ENCODE results near the gene MIEF1.

MIEF1 gene

DNA sequence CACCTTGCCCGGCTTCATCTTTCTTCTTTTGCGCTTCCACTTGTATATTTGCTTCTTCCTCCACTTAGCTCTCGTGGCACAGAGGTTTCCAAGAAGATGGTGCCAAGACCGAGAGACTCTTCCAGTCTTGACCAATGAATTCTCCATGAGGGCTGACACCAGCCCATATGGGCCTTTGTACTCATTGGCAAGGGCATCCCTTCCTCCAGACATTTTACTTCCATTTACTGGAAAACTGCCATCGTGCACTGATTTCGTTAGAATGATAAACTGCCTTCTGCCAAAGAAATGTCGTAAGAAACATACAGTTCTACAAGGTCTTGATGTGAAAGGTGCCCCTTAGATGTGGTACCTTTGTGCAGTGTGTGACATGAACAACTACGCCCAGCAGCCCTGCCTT lies 4.7 kb upstream of the MIEF1 start:
- no peak for DNase-seq (ENCODE audit: low read depth)
- H3K4me3 ChIP-seq (ENCODE audit: low read length) = no peak overlapping the region
- TF ChIP-seq, protein P1, sequence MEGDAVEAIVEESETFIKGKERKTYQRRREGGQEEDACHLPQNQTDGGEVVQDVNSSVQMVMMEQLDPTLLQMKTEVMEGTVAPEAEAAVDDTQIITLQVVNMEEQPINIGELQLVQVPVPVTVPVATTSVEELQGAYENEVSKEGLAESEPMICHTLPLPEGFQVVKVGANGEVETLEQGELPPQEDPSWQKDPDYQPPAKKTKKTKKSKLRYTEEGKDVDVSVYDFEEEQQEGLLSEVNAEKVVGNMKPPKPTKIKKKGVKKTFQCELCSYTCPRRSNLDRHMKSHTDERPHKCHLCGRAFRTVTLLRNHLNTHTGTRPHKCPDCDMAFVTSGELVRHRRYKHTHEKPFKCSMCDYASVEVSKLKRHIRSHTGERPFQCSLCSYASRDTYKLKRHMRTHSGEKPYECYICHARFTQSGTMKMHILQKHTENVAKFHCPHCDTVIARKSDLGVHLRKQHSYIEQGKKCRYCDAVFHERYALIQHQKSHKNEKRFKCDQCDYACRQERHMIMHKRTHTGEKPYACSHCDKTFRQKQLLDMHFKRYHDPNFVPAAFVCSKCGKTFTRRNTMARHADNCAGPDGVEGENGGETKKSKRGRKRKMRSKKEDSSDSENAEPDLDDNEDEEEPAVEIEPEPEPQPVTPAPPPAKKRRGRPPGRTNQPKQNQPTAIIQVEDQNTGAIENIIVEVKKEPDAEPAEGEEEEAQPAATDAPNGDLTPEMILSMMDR (IDR thresholded peaks at IDR 0.05; ENCODE audit: insufficient read depth, low read depth, low read length, missing control alignments) = no peak

- TF ChIP-seq, protein P1 (IDR thresholded peaks at IDR 0.05; ENCODE audit: insufficient read depth, low read depth, low read length, missing control alignments) = no peak
- H3K4me3 ChIP-seq (ENCODE audit: low read length) = no peak overlapping the region
- no peak for DNase-seq (ENCODE audit: low read depth)
Measured at GRCh38 chr22:39498368-39498767, 3.7 kb upstream of the MIEF1 start.

DNA sequence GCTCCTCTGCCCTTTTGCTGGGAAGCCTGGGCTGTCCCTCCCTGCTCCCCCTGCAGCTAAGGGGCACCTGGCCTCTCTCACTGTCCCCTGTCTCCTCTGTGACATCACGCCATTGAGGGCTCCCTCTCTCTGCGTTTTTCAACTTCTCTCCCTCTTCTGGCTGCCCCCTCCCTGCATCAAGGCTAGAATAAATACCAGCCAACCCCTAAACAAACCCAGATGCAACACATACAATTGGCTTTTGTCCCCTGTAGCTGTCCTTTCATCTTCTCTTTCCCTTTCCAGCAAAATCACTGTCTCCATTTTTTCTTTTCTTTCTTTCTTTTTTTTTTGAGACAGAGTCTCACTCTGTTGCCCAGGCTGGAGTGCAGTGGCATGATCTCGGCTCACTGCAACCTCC lies 3.3 kb upstream of the MIEF1 start:
- TF ChIP-seq, protein P1 (IDR thresholded peaks at IDR 0.05; ENCODE audit: insufficient read depth, low read depth, low read length, missing control alignments) = no peak
- DNase-seq (ENCODE audit: low read depth) = no peak
- H3K4me3 ChIP-seq (ENCODE audit: low read length) = no peak overlapping the region

- H3K4me3 ChIP-seq (ENCODE audit: low read length) = no peak overlapping the region
- no peak for DNase-seq (ENCODE audit: low read depth)
- TF ChIP-seq, protein P1 (IDR thresholded peaks at IDR 0.05; ENCODE audit: insufficient read depth, low read depth, low read length, missing control alignments) = no peak
Measured at GRCh38 chr22:39500101-39500500, 2.0 kb upstream of the MIEF1 start.

DNA sequence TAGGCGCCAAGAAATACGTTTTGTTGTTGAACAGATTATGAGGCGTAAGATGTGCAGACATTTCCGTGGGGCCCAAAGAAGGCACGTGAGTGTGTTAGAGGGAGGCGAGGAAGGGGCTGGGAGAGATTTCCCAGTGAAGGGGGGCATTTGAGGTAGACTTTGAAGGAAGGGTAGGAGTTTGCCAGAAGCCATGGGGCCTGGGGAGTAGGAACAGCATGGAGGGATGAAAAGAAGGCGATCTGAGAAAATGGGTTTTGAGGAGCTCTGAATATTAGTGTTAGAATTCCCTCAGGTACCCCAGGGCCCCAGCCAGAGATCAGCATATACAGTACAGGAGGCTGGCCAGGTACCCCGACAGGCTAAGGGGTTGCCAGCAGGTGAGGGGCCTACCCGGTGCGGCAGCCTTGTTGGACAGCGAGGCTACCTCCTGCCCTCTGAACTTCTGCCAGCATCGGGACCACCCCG lies 414 bp upstream of the MIEF1 start:
- peak overlapping the region; percentile 89 for H3K4me3 ChIP-seq (ENCODE audit: low read length)
- TF ChIP-seq, protein P1 (IDR thresholded peaks at IDR 0.05; ENCODE audit: insufficient read depth, low read depth, low read length, missing control alignments) = no peak
- no peak for DNase-seq (ENCODE audit: low read depth)

DNA sequence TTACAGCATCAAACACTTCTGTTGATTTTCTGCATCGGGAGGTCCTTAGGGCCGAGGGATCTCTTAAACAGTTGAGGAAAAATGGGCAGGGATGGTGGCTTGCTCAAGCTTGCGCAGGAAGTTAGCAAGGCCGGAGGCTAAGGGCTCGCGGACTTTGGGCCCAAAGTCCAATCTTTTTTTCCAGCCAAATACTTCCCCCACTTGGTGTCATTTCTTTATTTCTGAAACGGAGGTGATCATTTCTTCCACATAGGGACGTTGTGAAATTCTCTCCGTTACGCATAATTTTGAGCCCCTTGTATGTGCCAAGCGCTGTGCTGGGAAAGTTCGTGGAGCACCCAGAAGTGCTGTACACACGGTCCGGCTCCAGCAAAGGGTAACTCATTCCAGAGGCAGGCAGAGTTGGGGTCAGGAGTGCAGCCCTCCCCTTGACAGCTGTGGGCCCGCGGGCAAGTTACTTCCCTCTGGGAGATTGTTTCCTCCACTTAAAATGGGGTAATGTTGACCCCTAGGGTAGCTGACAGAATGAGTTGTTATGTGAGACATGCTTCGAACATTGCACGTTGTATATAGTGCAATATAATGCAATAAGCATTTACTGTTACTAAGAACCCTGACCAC lies 809 bp downstream of the MIEF1 start:
- DNase-seq (ENCODE audit: low read depth) = no peak
- H3K4me3 ChIP-seq (ENCODE audit: low read length) = peak overlapping the region; percentile 89

More for the DNA sequence above, 809 bp downstream of the MIEF1 start:
- TF ChIP-seq, protein P1 (IDR thresholded peaks at IDR 0.05; ENCODE audit: insufficient read depth, low read depth, low read length, missing control alignments) = no peak
